Keratinocyte (primary cell): ENCODE results near the gene CRYAA. TPM values are rescaled to one million over a fixed set of nuclear protein-coding genes. Genes with fewer than 3 reads are reported as not detected.
A peak's percentile ranks its signal among the peaks of the same experiment; 100 is the strongest.

Experiments used
- DNase-seq: peaks from one replicate; pipeline ENCODE4 v3.0.0-alpha.2; 2011; ENCODE audit warnings: low read depth, missing footprints, low spot score
- FAIRE-seq: peaks from 2 replicates; lab custom pipeline; 2011; peaks lifted over from hg19 to GRCh38; lab: Jason Lieb, UNC
- H2AFZ ChIP-seq: 2 replicates; pipeline ENCODE4 v1.6.0; 2012; ENCODE audit warnings: low read length, control low read depth, inconsistent platforms; ENCODE audit not compliant: control insufficient read depth
- H3K27ac ChIP-seq: 2 replicates; pipeline ENCODE4 v1.5.1; 2011; ENCODE audit warnings: low read length; ENCODE audit not compliant: control insufficient read depth, insufficient read depth
- H3K27me3 ChIP-seq: 3 replicates; pipeline ENCODE4 v1.6.0; 2011; ENCODE audit warnings: low read length; ENCODE audit not compliant: control insufficient read depth, insufficient read depth; ENCODE audit errors: extremely low read depth
- H3K36me3 ChIP-seq, 2 experiments: 2 replicates in 1 of 2; 3 replicates in 1 of 2; pipeline ENCODE4 v1.5.1; 2011; ENCODE audit warnings: low read length in 2 of 2, mild to moderate bottlenecking in 1 of 2; ENCODE audit not compliant: control insufficient read depth in 2 of 2, insufficient read depth in 2 of 2; ENCODE audit errors: extremely low read depth in 1 of 2
- H3K4me1 ChIP-seq: 3 replicates; pipeline ENCODE4 v1.5.1; 2011; ENCODE audit warnings: low read length; ENCODE audit not compliant: control insufficient read depth, insufficient read depth; ENCODE audit errors: extremely low read depth
- H3K4me2 ChIP-seq: 3 replicates; pipeline ENCODE4 v1.6.0; 2011; ENCODE audit warnings: low read depth, low read length; ENCODE audit not compliant: control insufficient read depth, insufficient read depth; ENCODE audit errors: extremely low read depth
- H3K4me3 ChIP-seq, 3 experiments: fragments of 200-600 bp in 1 of 3; sonication (generic) in 1 of 3; 2 replicates in 2 of 3; 3 replicates in 1 of 3; pipeline ENCODE4 v1.5.1; 2011 to 2016; ENCODE audit warnings: low read length in 3 of 3, mild to moderate bottlenecking in 3 of 3, control low read depth in 2 of 3, inconsistent platforms in 1 of 3, low read depth in 1 of 3, mixed read lengths in 1 of 3, mixed run types in 1 of 3, moderate library complexity in 1 of 3; ENCODE audit not compliant: control insufficient read depth in 2 of 3, insufficient read depth in 2 of 3; ENCODE audit errors: extremely low read depth in 1 of 3
- H3K79me2 ChIP-seq: 2 replicates; pipeline ENCODE4 v1.6.0; 2012; ENCODE audit warnings: low read length; ENCODE audit not compliant: control insufficient read depth, insufficient read depth
- H3K9ac ChIP-seq: 3 replicates; pipeline ENCODE4 v1.6.0; 2011; ENCODE audit warnings: low read length; ENCODE audit not compliant: control insufficient read depth, insufficient read depth; ENCODE audit errors: extremely low read depth
- H3K9me1 ChIP-seq: 3 replicates; pipeline ENCODE4 v1.6.0; 2011; ENCODE audit warnings: low read length; ENCODE audit not compliant: control insufficient read depth, insufficient read depth; ENCODE audit errors: extremely low read depth
- H3K9me3 ChIP-seq: 2 replicates; pipeline ENCODE4 v1.5.1; 2012; ENCODE audit warnings: low read depth, low read length; ENCODE audit not compliant: control insufficient read depth
- H4K20me1 ChIP-seq: 3 replicates; pipeline ENCODE4 v1.6.0; 2011; ENCODE audit warnings: low read length; ENCODE audit not compliant: control insufficient read depth, insufficient read depth; ENCODE audit errors: extremely low read depth
- CTCF ChIP-seq, 3 experiments: IDR thresholded peaks in 1 of 3; conservative IDR thresholded peaks in 1 of 3; optimal IDR thresholded peaks in 1 of 3; 2 replicates in 2 of 3; 3 replicates in 1 of 3; pipeline versions ENCODE3 to v1.5.1; 2011; ENCODE audit warnings: low read length in 3 of 3, mild to moderate bottlenecking in 3 of 3, moderate library complexity in 2 of 3, control low read depth in 1 of 3, inconsistent platforms in 1 of 3; ENCODE audit not compliant: insufficient read depth in 2 of 3; ENCODE audit errors: extremely low read depth in 1 of 3
- EZH2 ChIP-seq: IDR thresholded peaks from one replicate; pipeline ENCODE4 v1.6.1; 2012; ENCODE audit warnings: inconsistent platforms, mild to moderate bottlenecking, low read length, moderate library complexity
- dilution Hi-C: fragments of 300-500 bp; cut with MboI; formaldehyde crosslinking; loops from one replicate; pipeline ENCODE4 v1.7.0; 2020; ENCODE audit warnings: low sequenced_read_pairs; ENCODE audit not compliant: extremely low pct_ligation_motif_present
- polyA plus RNA-seq, 5 experiments: library from polyadenylated mRNA; depleted of rRNA in 3 of 5; stranded (reverse) in 3 of 5; stranded (forward) in 1 of 5; unstranded in 1 of 5; fragments of >200 nt; gene quantifications; 1 replicate in 1 of 5; 2 replicates in 3 of 5; 3 replicates in 1 of 5; pipeline versions ENCODE4 v1.2.1 to v1.2.3, GENCODE V29; 2011 to 2012; ENCODE audit warnings: missing spikeins in 2 of 5, low read depth in 1 of 5, low replicate concordance in 1 of 5

CRYAA gene
- polyA plus RNA-seq, 1 donor (not counting 4 experiments of a cell fraction or from before 2014, with no cell fraction given): not detected

- FAIRE-seq (no peak), DNase-seq (no peak)
- Histone ChIP-seq H3K4me2 (peak overlapping the region; percentile 36), H3K4me3 (peak overlapping the region in 1 of 3 experiments; percentile 14), H3K79me2 (no peaks in the 10 kb centered on the region), H4K20me1 (no peaks in the 10 kb centered on the region), H3K36me3 (no peaks in the 10 kb centered on the region), H3K4me1 (peaks cover 41% of the 10 kb centered on the region), H3K9me3 (no peaks in the 10 kb centered on the region), H3K27me3 (no peaks in the 10 kb centered on the region), H2AFZ (no peak overlapping the region), H3K27ac (no peak overlapping the region), H3K9me1 (no peaks in the 10 kb centered on the region), H3K9ac (no peak overlapping the region)
- dilution Hi-C loops: no loop called here
- no peak for TF ChIP-seq CTCF (optimal IDR thresholded peaks at IDR 0.05 in 1 of 3, IDR thresholded peaks at IDR 0.05 in 1 of 3, conservative IDR thresholded peaks at IDR 0.05 in 1 of 3; ENCODE audit: extremely low read depth in 1 of 3, insufficient read depth in 2 of 3, low read length in 3 of 3)
- no peak for TF ChIP-seq EZH2
Observed at GRCh38 chr21:43191521-43191920, 22.7 kb downstream of the CRYAA start.

- H3K9me1 ChIP-seq: no peaks in the 10 kb centered on the region
- no peak overlapping the region for H3K27ac ChIP-seq
- H3K4me1 ChIP-seq: peaks cover 46% of the 10 kb centered on the region
- FAIRE-seq (no peak), DNase-seq (no peak)
- no peaks in the 10 kb centered on the region for H4K20me1 ChIP-seq
- no peaks in the 10 kb centered on the region for H3K9me3 ChIP-seq
- H3K79me2 ChIP-seq: no peaks in the 10 kb centered on the region
- no peaks in the 10 kb centered on the region for H3K27me3 ChIP-seq
- H3K9ac ChIP-seq: no peak overlapping the region
- dilution Hi-C loops: no loop called here
- TF ChIP-seq EZH2 (no peak), CTCF (optimal IDR thresholded peaks at IDR 0.05 in 1 of 3, IDR thresholded peaks at IDR 0.05 in 1 of 3, conservative IDR thresholded peaks at IDR 0.05 in 1 of 3; ENCODE audit: extremely low read depth in 1 of 3, insufficient read depth in 2 of 3, low read length in 3 of 3) (no peak)
- peak overlapping the region; percentile 36 for H3K4me2 ChIP-seq
- H3K36me3 ChIP-seq: no peaks in the 10 kb centered on the region
- H2AFZ ChIP-seq: no peak overlapping the region
- peak overlapping the region in 1 of 3 experiments; percentile 14 for H3K4me3 ChIP-seq
Observed at GRCh38 chr21:43191971-43192370, 23.2 kb downstream of the CRYAA start.
